Measurements from ENCODE around the gene GPC3. TPM values are rescaled to one million over a fixed set of nuclear protein-coding genes. Genes with fewer than 3 reads are reported as not detected.

GPC3 gene
- total RNA-seq, 1 experiment from 2014 or later: 0.98 TPM

- Histone ChIP-seq H3K9me3 (ENCODE audit: control insufficient read depth in 1 of 2, insufficient read depth in 1 of 2, low read depth in 1 of 2, low read length in 2 of 2) (no peaks in the 10 kb centered on the region), H3K4me1 (ENCODE audit: control insufficient read depth in 1 of 2, insufficient read depth in 2 of 2, low read length in 2 of 2) (no peaks in the 10 kb centered on the region; a peak in 1 of 4 replicates), H3K4me2 (ENCODE audit: low read length) (no peak overlapping the region), H3K36me3 (ENCODE audit: control insufficient read depth in 1 of 2, insufficient read depth in 2 of 2, low read length in 2 of 2) (no peaks in the 10 kb centered on the region), H3K27me3 (ENCODE audit: insufficient read depth, low read length) (no peaks in the 10 kb centered on the region), H3K27ac (ENCODE audit: low read depth, low read length) (no peak overlapping the region), H3K9ac (ENCODE audit: low read length) (no peak overlapping the region), H3K9me2 (ENCODE audit: insufficient read depth) (no peaks in the 10 kb centered on the region), H4K20me1 (ENCODE audit: insufficient read depth) (no peaks in the 10 kb centered on the region), H3K4me3 (replicated peaks in 1 of 2; ENCODE audit: low read depth in 1 of 2, low read length in 2 of 2) (no peak overlapping the region), H3K79me2 (ENCODE audit: insufficient read depth, low read length) (no peaks in the 10 kb centered on the region), H2AFZ (ENCODE audit: low read depth, low read length, poor library complexity, severe bottlenecking) (no peak overlapping the region)
- intact Hi-C loops (cut with micrococcal nuclease): no loop called here
- DNase-seq (ENCODE audit: low read depth, low spot score) (no peak), ATAC-seq (no peak)
- ChIA-PET CTCF (no interaction called here), RAD21 (ENCODE audit: low non-redundant PET in 1 of 2, low total read pairs in 2 of 2, uncharacterized antibody in 2 of 2, unreplicated experiment in 2 of 2) (no interaction called here), POLR2A (no interaction called here)
- TF ChIP-seq MAX (IDR thresholded peaks at IDR 0.05): no peak
- TF ChIP-seq RAD21 (IDR thresholded peaks at IDR 0.05; ENCODE audit: low read depth): no peak
- TF ChIP-seq SIN3A (IDR thresholded peaks at IDR 0.05; ENCODE audit: low read depth): no peak
- no peak for TF ChIP-seq REST (IDR thresholded peaks at IDR 0.05; ENCODE audit: low read depth)
- TF ChIP-seq ZFX (IDR thresholded peaks at IDR 0.05): no peak
- no peak for TF ChIP-seq ELF1 (IDR thresholded peaks at IDR 0.05; ENCODE audit: borderline replicate concordance, low read depth)
- TF ChIP-seq JUND (IDR thresholded peaks at IDR 0.05): no peak
- TF ChIP-seq CBX3 (IDR thresholded peaks at IDR 0.05; ENCODE audit: low read depth): no peak
- no peak for TF ChIP-seq CEBPB (IDR thresholded peaks at IDR 0.05; ENCODE audit: low read depth)
- no peak for TF ChIP-seq EGR1 (IDR thresholded peaks at IDR 0.05; ENCODE audit: low read depth)
- TF ChIP-seq EZH2 (IDR thresholded peaks at IDR 0.05): no peak
- TF ChIP-seq EZH2phosphoT487 (IDR thresholded peaks at IDR 0.05; ENCODE audit: borderline replicate concordance): no peak
- no TSS peak for BruUV-seq (replicated peaks)
Observed at GRCh38 chrX:133980832-133981588, 4.4 kb downstream of the GPC3 start.
